PC-9 (cell line): ENCODE results near the gene HOXA2.

Source experiments
- EZH2 ChIP-seq: fragments of 200-600 bp; sonication (generic); IDR thresholded peaks from 2 replicates; pipeline ENCODE4 v1.8.0; 2017; ENCODE audit warnings: antibody characterized with exemption, low read depth
- TF ChIP-seq, protein P1 (sequence below): fragments of 200-600 bp; sonication (generic); conservative IDR thresholded peaks from 2 replicates; pipeline ENCODE4 v1.6.1; 2017; ENCODE audit warnings: mixed run types, antibody characterized with exemption, mild to moderate bottlenecking, moderate library complexity

DNA sequence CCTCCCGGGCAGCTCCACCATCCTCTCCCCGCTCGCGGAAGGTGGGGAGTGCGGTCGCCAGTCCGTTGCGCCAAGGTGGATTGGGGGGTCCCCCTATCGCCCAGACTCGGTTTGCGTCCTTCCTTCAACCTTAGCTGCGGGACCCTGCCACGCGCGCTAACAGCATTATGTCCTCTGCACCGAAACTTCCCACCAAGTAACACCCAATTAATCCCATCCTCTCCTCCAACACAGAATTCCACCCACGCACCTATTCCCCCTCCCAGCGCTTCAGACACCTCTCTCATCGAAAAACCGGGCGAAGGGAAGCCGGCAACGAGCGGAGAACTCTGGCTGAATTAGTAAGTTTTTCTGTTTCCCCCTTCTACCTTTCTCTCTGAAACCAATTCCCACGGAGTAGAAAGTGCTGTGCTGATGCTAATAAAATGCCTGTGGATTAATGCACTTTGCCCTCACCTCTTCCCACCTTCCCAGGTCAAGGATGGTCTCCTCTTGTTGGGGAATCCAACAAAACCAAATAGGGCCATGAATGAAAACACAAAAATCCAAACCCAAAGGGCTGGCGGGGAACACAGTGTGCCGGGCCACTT is 49.0 kb upstream of the HOXA2 start:
- TF ChIP-seq, protein P1, sequence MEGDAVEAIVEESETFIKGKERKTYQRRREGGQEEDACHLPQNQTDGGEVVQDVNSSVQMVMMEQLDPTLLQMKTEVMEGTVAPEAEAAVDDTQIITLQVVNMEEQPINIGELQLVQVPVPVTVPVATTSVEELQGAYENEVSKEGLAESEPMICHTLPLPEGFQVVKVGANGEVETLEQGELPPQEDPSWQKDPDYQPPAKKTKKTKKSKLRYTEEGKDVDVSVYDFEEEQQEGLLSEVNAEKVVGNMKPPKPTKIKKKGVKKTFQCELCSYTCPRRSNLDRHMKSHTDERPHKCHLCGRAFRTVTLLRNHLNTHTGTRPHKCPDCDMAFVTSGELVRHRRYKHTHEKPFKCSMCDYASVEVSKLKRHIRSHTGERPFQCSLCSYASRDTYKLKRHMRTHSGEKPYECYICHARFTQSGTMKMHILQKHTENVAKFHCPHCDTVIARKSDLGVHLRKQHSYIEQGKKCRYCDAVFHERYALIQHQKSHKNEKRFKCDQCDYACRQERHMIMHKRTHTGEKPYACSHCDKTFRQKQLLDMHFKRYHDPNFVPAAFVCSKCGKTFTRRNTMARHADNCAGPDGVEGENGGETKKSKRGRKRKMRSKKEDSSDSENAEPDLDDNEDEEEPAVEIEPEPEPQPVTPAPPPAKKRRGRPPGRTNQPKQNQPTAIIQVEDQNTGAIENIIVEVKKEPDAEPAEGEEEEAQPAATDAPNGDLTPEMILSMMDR = no peak
- no peak for TF ChIP-seq EZH2
